TTC549 (cell line): ENCODE results near the gene TPRN.

Experiments used
- FAIRE-seq: peaks from 2 replicates; lab custom pipeline; 2012; peaks lifted over from hg19 to GRCh38; lab: Jason Lieb, UNC

Gene TPRN

DNA sequence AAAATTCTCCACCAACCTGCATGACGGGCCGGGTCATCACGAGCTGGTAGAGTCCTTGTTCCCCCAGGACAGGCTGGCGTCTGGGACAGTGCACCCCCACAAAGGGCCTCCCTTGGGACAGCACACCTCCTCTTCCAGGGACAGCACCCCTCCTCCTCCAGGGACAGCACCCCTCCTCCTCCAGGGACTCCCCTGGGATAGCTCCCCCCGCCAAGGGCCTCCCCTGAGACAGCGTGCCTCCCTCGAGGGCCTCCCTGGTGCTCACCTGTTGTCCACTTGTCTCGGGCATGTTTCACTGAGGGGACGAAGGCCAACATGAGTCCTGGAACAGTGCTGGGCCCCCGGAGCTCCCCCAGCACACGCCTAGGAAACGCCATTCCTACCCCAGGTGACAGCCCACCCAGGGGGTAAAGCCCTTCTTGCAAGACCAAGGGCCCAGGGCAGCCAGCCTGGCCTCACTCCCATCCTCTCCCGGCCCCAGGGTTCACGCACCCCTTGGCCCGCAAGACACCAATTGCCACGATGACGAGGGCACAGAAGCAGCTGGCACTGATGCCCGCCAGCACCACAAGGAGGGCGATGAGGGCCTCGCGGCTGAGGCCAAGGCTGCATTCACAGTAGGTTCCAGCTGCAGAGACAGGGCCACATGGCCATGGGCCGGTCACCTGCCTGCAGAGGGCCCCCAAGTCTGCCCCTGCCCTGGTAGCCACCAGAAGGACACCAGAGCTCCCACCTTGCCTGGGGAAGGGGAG is 29.2 kb downstream of the TPRN start:
- FAIRE-seq: no peak

DNA sequence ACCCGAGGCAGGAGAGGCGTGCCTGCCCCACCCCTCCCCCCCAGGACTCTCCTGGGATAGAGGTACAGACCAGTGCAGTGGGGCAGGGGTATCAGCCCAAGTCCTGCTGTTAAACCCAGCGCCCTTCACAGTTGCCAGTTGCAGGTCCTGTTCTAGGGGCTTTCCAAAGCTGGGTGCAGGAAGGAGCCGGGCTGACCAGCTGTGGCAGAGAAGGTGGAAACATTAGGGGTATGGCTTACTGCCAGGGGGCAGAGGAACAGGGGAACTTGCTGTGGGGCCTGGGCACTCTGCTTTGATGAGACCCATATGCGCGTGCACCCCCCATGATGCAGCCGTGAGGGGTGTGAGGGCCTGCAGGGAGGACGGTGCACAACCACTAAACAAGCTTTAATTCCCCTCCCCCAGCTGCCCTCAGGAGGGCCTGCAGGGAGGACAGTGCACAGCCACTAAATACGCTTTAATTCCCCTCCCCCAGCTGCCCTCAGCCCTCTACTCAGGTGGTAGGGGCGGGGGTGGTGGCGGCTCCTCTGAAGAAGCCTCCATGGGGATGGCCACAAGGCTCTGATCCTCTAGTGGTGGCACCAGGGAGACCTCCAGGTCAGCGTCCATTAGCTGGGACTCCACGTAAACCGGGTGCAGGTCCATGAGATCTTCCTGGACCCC is 29.9 kb downstream of the TPRN start:
- FAIRE-seq: no peak

DNA sequence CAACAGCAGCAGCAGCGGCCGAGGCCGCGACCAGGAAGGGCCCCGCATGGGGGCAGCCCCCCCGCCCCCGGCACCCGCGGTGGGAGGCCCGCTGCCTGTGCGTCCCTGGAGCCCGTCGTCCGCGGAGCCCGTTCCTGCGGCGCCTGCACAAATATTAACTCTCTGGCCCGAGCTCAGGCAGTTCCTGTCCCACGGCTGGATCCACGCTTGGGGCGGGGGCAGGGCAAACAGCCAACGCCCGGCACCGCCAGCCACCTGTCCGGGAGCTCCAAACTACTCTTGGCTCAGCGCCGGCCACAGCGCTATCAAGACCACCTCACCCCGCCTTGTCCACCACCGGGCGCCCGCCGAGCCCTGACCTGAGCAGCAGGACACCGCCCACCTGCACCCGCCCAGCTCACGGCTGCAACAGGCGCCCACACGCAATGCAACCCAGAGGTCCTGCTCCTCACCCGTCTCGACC is 30.6 kb downstream of the TPRN start, which contains the start of gene LRRC26:
Gene LRRC26 (minus strand): TSS at position 156 of the 463 bp plus-strand sequence. CDS start 108 bp downstream, at position 48.
- FAIRE-seq: no peak

DNA sequence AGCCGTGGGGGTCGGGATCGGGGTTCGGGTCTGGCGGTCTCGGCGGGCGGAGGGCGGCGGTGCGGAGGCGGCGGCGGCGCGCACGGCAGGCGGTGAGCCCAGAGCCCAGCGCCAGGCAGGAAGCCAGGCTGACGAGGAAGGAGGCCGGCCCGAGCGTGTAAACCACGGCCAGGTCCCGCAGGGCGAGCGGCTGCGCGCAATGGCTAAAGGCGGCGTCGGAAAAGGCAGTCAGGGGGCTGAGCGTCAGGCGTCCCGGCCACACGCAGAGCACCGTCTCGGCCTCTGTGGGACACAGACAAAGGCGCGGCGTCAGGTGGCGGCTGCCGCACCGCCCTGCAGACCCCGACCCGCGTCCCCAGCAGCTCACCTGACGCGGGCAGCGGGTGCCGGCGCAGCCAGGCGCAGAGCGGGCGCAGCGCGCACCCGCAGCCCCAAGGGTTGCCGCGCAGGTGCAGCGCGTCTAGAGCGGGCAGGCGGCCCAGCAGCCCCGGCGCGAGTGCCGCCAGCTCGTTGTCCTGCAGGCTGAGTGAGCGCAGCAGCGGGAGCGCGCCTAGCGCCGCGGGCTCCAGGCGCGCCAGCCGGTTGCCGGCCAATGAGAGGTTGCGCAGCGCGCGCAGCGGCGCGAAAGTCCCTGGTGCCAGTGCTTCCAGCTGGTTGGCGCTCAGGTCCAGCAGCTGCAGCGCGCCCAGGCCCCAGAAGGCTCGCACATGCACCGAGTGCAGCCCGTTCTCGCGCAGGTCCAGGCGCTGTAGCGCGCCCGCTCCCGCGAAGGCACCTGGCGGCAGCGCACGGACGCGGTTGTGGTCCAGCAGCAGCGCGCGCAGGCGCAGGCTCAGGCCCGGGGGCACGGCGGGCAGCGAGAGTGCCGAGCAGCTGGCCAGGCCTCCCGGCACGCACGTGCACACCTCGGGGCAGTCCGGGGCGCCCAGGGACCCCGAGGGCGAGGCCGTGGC is 31.4 kb downstream of the TPRN start:
- no peak for FAIRE-seq

DNA sequence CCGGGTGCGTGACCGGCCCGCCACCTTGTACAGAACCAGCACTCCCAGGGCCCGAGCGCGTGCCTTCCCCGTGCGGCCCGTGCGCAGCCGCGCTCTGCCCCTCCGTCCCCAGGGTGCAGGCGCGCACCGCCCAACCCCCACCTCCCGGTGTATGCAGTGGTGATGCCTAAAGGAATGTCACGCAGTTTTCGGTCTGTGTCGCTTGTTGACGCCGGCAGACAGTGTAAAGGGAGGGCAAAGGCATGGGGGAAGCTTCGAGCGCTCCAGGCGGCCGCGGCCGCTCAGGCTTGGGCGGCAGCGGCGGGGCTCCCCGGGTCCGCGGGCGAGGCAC is 32.0 kb downstream of the TPRN start:
- no peak for FAIRE-seq

DNA sequence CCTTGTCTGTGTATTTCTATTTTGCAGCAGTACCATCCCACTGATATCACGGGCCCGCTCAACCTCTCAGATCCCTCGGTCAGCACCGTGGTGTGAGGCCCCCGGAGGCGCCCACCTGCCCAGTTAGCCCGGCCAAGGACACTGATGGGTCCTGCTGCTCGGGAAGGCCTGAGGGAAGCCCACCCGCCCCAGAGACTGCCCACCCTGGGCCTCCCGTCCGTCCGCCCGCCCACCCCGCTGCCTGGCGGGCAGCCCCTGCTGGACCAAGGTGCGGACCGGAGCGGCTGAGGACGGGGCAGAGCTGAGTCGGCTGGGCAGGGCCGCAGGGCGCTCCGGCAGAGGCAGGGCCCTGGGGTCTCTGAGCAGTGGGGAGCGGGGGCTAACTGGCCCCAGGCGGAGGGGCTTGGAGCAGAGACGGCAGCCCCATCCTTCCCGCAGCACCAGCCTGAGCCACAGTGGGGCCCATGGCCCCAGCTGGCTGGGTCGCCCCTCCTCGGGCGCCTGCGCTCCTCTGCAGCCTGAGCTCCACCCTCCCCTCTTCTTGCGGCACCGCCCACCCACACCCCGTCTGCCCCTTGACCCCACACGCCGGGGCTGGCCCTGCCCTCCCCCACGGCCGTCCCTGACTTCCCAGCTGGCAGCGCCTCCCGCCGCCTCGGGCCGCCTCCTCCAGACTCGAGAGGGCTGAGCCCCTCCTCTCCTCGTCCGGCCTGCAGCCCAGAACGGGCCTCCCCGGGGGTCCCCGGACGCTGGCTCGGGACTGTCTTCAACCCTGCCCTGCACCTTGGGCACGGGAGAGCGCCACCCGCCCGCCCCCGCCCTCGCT is 32.6 kb downstream of the TPRN start:
- FAIRE-seq: no peak

DNA sequence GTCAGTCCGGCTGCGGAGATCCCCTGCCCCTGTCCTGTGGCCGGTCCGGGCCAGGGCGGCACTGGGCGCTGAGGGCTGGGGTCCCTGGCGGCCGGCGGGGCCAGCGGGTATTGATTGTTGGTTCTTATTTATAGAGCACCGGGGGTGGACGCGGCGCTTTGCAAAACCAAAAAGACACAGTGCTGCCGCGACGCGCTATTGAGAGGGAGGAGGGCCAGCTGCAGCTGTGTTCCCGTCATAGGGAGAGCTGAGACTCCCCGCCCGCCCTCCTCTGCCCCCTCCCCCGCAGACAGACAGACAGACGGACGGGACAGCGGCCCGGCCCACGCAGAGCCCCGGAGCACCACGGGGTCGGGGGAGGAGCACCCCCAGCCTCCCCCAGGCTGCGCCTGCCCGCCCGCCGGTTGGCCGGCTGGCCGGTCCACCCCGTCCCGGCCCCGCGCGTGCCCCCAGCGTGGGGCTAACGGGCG is 33.2 kb downstream of the TPRN start:
- no peak for FAIRE-seq

DNA sequence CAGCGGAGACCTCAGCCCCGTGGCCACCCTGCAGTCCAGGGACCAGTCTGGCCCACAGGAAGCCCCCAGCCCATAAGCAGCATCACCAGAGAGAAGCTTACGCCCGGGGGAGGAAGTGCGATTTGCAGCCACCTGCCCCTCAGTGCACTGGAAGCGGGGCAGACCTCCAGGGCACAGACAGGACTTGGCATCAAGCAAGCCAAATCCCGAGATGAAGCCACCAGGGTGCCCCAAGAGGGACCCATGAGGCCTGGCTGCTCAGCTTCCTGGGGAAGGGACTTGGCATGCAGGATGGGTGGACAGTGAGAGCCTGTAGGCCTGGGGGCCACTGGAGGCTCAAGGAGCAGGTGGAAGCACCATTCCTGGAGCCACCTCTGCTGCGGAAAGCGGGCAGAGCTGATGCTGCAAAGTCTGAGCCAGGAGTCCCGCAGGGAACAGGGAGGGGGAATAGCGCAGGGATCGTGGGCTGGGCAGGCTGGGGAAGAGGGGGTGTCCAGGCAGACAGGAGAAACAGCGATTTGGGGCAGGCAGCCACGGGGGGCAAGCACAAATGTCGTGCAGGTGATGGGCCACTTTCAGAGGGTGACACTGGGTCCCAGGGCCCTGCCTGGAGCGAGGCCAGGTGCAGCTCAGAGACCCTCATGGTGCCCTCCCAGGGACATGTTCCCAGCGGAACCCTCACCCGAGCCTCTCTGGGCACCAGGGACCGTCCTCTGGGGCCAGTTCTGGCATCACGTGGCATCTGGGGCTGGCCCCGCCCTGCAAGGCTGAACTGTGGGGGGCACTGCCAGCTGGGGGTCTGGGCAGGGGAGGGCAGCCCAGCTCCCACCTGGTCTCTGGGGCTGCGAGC is 33.9 kb downstream of the TPRN start:
- no peak for FAIRE-seq

DNA sequence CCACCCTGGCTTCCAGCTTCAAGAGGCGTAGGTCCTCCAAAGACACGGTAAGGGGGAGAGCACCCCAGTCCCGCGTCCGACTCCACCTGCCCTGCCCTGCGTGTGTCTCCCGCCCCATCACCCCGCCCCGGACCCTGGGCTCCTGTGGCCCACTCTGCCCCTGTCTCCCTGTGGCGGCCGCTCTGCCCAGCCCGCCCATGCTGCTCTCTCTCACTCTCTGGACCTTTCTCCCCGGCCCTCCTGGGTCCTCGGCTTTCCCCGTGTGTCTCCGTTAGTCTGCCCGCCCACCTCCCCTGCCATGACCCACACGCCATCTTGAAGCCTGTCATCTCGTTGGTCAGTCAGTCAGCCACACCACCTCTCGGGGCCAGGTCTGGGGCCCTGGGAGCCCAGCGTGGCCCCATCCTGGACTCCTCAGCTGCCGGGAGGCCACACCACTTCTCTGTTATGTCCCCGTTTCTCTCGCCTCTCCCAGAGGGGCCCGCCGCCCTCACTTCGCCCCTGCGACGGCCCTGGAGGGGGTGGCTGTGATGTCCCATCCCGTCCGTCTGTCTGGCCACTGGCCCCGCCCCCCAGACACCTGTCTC is 35.2 kb downstream of the TPRN start:
- no peak for FAIRE-seq

DNA sequence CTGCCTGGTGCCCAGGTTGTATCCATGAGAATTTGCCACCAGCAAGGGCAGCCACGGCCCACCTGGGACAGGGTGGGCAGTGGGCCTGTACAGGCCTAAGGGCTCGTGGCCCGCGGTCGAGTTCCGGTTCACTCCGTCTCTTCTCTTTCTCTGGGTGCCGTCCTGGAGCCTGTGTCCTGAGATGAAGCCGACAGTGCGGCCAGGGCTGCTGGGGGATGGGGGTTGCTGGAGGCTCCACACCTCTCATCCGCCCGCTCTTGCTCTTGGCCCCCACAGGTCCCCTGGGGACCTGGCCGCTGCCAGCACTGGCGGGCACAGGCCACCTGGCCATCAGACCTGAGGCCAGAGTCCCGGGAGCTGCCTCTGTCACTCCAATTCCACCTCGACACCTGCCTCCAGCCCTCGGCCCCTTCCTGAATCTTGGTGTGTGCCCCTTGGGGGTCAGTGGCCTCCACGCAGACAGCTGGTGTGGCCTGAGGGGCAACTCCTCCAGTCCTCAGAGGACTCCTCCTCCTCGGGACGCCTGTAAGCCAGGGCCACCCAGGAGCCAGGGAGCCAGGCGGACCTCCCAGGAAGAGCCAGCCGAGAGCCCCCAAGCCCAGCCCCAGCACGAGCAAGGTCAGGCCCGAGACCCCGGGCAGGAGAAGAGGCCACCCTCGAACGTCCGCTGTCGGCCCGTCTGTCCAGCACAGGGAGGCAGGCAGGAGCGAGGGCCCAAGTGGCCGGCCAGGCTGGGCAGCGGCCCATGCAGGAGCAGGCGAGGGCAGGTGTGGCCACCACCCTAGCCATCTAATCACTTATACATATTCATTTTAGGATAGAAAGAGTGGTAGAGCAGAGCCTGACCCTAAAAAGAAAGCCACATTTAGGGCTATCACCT is 35.9 kb downstream of the TPRN start:
- no peak for FAIRE-seq

DNA sequence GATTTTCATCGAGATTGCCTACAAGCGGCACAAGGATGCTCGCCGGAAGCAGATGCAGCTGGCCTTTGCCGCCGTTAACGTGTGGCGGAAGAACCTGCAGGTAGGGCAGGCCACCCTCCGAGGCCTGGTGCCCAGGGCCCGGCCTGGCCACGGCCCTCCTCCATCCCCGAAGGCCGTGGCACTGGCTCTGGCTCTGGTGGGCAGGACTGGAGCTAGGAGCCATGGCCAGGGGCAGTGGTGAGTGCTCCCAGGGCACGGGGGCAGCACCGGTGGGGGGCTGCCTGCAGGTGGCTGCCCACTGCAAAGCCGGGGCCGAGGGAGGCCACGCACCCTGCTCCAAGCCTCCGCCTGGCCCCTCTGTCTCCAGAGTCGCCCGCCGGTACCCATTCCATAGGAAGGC is 36.7 kb downstream of the TPRN start:
- FAIRE-seq: no peak

DNA sequence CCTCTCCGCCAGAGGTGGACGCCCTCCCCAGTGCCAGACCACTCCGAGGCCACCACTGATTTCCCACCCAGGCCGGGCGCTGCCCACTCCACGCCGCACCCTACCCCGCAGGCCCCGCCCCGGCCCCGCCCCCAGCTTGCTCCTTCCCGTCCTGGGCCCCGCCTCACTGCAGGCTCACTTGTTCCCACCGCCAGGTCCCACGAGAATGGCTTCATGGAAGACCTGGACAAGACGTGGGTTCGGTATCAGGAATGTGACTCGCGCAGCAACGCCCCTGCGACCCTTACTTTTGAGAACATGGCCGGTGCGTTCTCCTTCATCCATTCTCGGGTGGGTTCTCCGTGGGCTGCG is 37.2 kb downstream of the TPRN start:
- FAIRE-seq: no peak

DNA sequence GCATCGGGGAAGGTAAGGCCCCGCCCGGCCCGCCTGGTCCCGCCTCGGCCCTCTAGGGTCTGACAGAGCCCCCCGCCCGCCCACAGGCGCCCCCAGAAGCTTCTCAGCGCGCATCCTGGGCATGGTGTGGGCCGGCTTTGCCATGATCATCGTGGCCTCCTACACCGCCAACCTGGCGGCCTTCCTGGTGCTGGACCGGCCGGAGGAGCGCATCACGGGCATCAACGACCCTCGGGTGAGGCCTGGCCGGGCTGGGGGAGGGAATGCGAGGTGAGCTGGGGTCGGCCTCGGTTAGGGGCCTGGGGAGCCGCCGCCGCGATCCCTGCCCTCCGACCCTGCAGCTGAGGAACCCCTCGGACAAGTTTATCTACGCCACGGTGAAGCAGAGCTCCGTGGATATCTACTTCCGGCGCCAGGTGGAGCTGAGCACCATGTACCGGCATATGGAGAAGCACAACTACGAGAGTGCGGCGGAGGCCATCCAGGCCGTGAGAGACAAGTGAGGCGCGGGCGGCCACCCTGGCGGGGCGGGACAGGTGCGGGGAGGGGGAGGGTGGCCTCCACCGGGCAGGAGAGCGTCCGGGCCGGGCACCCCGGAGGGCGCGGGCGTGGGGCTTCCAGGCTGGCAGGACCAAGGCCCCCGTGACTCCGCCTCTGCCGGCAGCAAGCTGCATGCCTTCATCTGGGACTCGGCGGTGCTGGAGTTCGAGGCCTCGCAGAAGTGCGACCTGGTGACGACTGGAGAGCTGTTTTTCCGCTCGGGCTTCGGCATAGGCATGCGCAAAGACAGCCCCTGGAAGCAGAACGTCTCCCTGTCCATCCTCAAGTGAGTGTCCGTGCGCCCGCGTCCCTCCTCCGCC is 37.8 kb downstream of the TPRN start:
- FAIRE-seq: no peak

DNA sequence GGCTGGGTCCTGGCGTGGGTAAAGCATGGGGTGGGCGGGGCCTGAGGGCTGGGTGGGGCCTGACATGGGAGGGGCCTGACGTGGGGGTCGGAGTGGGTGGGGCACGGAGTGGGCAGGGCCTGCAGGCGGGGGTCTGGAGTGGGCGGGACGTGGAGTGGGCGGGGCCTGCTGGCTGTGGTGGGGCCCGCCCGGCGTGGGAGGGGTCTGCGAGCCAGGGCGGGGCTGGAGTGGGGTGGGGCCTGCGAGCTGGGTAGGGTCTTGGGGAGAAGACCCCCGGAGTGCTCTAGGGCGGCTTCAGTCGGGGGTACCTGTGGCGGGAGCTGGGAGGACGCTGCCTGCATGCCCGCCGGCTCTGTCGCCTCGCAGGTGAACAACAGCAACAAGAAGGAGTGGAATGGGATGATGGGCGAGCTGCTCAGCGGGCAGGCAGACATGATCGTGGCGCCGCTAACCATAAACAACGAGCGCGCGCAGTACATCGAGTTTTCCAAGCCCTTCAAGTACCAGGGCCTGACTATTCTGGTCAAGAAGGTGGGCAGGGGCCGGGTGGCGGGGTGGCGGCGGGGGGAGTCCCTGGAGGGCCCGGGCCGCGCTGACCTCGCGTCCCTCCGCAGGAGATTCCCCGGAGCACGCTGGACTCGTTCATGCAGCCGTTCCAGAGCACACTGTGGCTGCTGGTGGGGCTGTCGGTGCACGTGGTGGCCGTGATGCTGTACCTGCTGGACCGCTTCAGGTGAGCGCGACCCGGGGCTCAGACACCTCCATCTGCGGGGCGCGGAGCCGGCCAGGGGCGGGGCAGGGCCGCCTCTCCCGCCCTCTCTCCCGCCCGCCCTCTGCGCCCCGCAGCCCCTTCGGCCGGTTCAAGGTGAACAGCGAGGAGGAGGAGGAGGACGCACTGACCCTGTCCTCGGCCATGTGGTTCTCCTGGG is 38.7 kb downstream of the TPRN start:
- no peak for FAIRE-seq

DNA sequence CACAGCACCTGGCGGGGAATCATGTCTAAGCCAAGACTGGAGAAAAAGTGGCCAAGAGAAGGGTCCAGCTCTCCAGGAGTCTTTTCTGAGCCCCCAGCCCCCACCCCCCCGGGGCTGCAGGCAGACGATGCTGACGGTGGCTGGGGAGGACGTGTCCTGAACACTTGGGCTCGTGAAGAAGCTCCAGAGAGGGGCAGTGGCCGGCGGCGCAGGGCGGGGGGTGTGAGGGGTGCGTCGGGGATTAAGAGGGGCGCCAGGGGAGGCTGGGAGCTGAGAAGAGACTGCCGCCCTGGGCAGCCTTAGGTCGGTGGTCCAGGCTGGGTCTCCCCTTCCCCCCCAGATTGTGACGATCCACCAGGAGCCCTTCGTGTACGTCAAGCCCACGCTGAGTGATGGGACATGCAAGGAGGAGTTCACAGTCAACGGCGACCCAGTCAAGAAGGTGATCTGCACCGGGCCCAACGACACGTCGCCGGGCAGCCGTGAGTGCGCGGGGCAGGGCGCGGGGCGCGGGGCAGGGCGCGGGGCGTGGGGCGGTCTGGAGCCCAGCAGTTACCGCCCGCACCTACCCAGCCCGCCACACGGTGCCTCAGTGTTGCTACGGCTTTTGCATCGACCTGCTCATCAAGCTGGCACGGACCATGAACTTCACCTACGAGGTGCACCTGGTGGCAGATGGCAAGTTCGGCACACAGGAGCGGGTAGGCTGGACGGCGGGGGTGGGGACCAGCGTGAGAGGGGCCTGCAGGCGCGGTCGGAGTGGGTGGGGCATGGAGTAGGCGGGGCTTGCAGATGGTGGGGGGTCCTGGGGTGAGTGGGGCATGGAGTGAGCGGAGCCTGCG is 39.6 kb downstream of the TPRN start:
- no peak for FAIRE-seq

DNA sequence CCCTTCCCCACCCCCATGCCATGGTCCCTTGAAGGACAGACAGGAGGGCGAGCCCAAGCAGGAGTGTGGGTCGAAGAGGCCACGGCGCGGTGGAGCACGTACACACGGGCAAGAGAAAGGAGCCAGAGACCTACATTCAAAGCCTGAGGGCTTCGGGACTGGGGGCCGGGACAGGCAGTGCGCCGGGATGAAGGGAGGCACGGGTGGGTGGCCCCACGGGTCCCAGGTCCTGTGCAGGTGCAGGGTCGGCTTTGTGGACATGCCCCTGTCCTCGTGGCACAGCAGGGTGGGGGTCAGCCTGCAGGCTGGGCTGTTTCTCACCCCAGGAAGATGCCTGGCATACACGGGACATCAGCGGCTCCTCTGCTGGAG is 40.5 kb downstream of the TPRN start:
- no peak for FAIRE-seq
